SK-N-SH (cell line): ENCODE results near the gene ACO1. TPM values are rescaled to one million over a fixed set of nuclear protein-coding genes. Genes with fewer than 3 reads are reported as not detected.

Source experiments
- CTCF ChIA-PET: fragments of 300-600, 350-600 bp; formaldehyde crosslinking; extraction: SDS; loops from one replicate; lab custom pipeline; 2021; lab: Yijun Ruan, JAX
- POLR2A ChIA-PET: fragments of 350-600 bp; sonication (Branson Sonifier 250); formaldehyde crosslinking; extraction: SDS; loops from one replicate; lab custom pipeline; 2020; ENCODE audit warnings: antibody characterized with exemption, inconsistent platforms; lab: Yijun Ruan, JAX
- DNase-seq: peaks from one replicate; pipeline ENCODE4 v3.0.0; 2012
- H2AFZ ChIP-seq: fragments of 200-600 bp; sonication (generic); 2 replicates; pipeline ENCODE4 v1.8.1; 2016; ENCODE audit warnings: antibody characterized with exemption, mild to moderate bottlenecking, low read depth
- H3F3A ChIP-seq: fragments of 200-600 bp; sonication (generic); replicated peaks from 2 replicates; pipeline ENCODE3; 2016; ENCODE audit warnings: antibody characterized with exemption, mild to moderate bottlenecking; ENCODE audit not compliant: insufficient read depth
- H3K27ac ChIP-seq, 2 experiments: fragments of 200-500 bp in 1 of 2; fragments of 200-600 bp in 1 of 2; sonication (Bioruptor generic) in 1 of 2; sonication (generic), shearing (Covaris generic) in 1 of 2; 2 replicates each; pipeline versions ENCODE4 v1.5.1 to v1.6.1; 2014 to 2016; ENCODE audit warnings: low read depth in 2 of 2, inconsistent platforms in 1 of 2, low read length in 1 of 2, mild to moderate bottlenecking in 1 of 2, mixed read lengths in 1 of 2
- H3K27me3 ChIP-seq: fragments of 200-600 bp; sonication (generic), shearing (Covaris generic); 2 replicates; pipeline ENCODE4 v1.6.1; 2016; ENCODE audit warnings: mixed run types; ENCODE audit not compliant: insufficient read depth
- H3K36me3 ChIP-seq, 2 experiments: fragments of 200-500 bp in 1 of 2; fragments of 200-600 bp in 1 of 2; sonication (Bioruptor generic) in 1 of 2; sonication (generic) in 1 of 2; replicated peaks in 1 of 2; 2 replicates each; pipeline versions ENCODE3 to v1.5.1; 2014 to 2016; ENCODE audit warnings: low read length in 1 of 2, mild to moderate bottlenecking in 1 of 2; ENCODE audit not compliant: insufficient read depth in 2 of 2, control insufficient read depth in 1 of 2
- H3K4me1 ChIP-seq, 2 experiments: fragments of 200-500 bp in 1 of 2; fragments of 200-600 bp in 1 of 2; sonication (Bioruptor generic) in 1 of 2; sonication (generic), shearing (Covaris generic) in 1 of 2; 2 replicates each; pipeline versions ENCODE4 v1.5.1 to v1.6.1; 2014 to 2016; ENCODE audit warnings: low read depth in 1 of 2, low read length in 1 of 2, mixed run types in 1 of 2; ENCODE audit not compliant: insufficient read depth in 2 of 2, control insufficient read depth in 1 of 2
- H3K4me2 ChIP-seq: fragments of 200-600 bp; sonication (generic), shearing (Covaris generic); 2 replicates; pipeline ENCODE4 v1.6.1; 2017; ENCODE audit warnings: mixed run types
- H3K4me3 ChIP-seq, 2 experiments: fragments of 200-500 bp in 1 of 2; fragments of 200-600 bp in 1 of 2; sonication (Bioruptor generic) in 1 of 2; sonication (generic), shearing (Covaris generic) in 1 of 2; 2 replicates each; pipeline versions ENCODE4 v1.5.1 to v1.8.1; 2014 to 2016; ENCODE audit warnings: low read depth in 2 of 2, inconsistent platforms in 1 of 2, low read length in 1 of 2, mild to moderate bottlenecking in 1 of 2, mixed read lengths in 1 of 2, moderate library complexity in 1 of 2
- H3K79me2 ChIP-seq: fragments of 200-600 bp; sonication (generic); 2 replicates; pipeline ENCODE4 v1.8.1; 2017; ENCODE audit warnings: mild to moderate bottlenecking; ENCODE audit not compliant: insufficient read depth
- H3K9ac ChIP-seq: fragments of 200-600 bp; sonication (generic); 2 replicates; pipeline ENCODE4 v1.6.1; 2017; ENCODE audit warnings: mixed run types
- H3K9me2 ChIP-seq: fragments of 200-600 bp; sonication (generic); 2 replicates; pipeline ENCODE4 v1.6.1; 2017; ENCODE audit warnings: mixed run types
- H3K9me3 ChIP-seq: fragments of 200-600 bp; sonication (generic); 2 replicates; pipeline ENCODE4 v1.6.1; 2017; ENCODE audit warnings: mixed run types, mild to moderate bottlenecking, moderate library complexity
- H4K20me1 ChIP-seq: fragments of 200-600 bp; sonication (generic); 2 replicates; pipeline ENCODE4 v1.6.1; 2017; ENCODE audit warnings: mild to moderate bottlenecking, mixed run types; ENCODE audit not compliant: insufficient read depth
- CHD2 ChIP-seq: fragments of 150-350 bp; IDR thresholded peaks from 2 replicates; pipeline ENCODE4 v1.6.1; 2018; ENCODE audit warnings: low read length; ENCODE audit not compliant: partially characterized antibody
- ELF1 ChIP-seq: IDR thresholded peaks from 2 replicates; pipeline ENCODE4 v1.4.0; 2012
- EZH2phosphoT487 ChIP-seq: fragments of 200-600 bp; sonication (generic); IDR thresholded peaks from 2 replicates; pipeline ENCODE4 v1.6.1; 2017; ENCODE audit warnings: low read depth, mixed run types, mild to moderate bottlenecking, antibody characterized with exemption, moderate library complexity, borderline replicate concordance
- FOXJ3 ChIP-seq: sonication (generic); formaldehyde crosslinking; IDR thresholded peaks from 2 replicates; pipeline ENCODE4 v1.5.1; 2020; ENCODE audit warnings: mild to moderate bottlenecking, missing genetic modification reagents
- GABPA ChIP-seq: IDR thresholded peaks from 2 replicates; pipeline ENCODE4 v1.4.0; 2012; ENCODE audit warnings: low read depth, mild to moderate bottlenecking
- JUND ChIP-seq: IDR thresholded peaks from 2 replicates; pipeline ENCODE4 v1.4.0; 2012
- MEF2A ChIP-seq: IDR thresholded peaks from 2 replicates; pipeline ENCODE4 v1.4.0; 2012; ENCODE audit warnings: low read depth, borderline replicate concordance
- MXI1 ChIP-seq: IDR thresholded peaks from 2 replicates; pipeline ENCODE4 v1.6.1; 2012; ENCODE audit warnings: mild to moderate bottlenecking, low read depth, low read length, improper control_type of control experiment
- POLR2AphosphoS5 ChIP-seq: IDR thresholded peaks from 2 replicates; pipeline ENCODE4 v1.6.1; 2012; ENCODE audit warnings: low read depth, low read length
- RAD21 ChIP-seq: IDR thresholded peaks from 2 replicates; pipeline ENCODE4 v1.6.1; 2012; ENCODE audit warnings: mild to moderate bottlenecking, low read length
- SIN3A ChIP-seq: IDR thresholded peaks from 2 replicates; pipeline ENCODE4 v1.6.1; 2012; ENCODE audit warnings: low read depth, mild to moderate bottlenecking, low read length, moderate library complexity, borderline replicate concordance
- TAF1 ChIP-seq: IDR thresholded peaks from 2 replicates; pipeline ENCODE4 v1.6.1; 2012; ENCODE audit warnings: low read depth, mild to moderate bottlenecking, low read length, moderate library complexity, borderline replicate concordance
- TEAD4 ChIP-seq: IDR thresholded peaks from 2 replicates; pipeline ENCODE4 v1.4.0; 2012; ENCODE audit warnings: mild to moderate bottlenecking, borderline replicate concordance; ENCODE audit not compliant: insufficient read depth
- USF2 ChIP-seq: fragments of 150-350 bp; IDR thresholded peaks from 2 replicates; pipeline ENCODE4 v1.6.1; 2017; ENCODE audit warnings: antibody characterized with exemption, low read length, low read depth, borderline replicate concordance
- YY1 ChIP-seq: IDR thresholded peaks from 2 replicates; pipeline ENCODE4 v1.4.0; 2012; ENCODE audit warnings: low read depth, mild to moderate bottlenecking
- WGBS: methylation state at CpG from one replicate; pipeline ENCODE4 v1.1.6; 2017; ENCODE audit warnings: low lambda C conversion rate; 5-methylcytosine and 5-hydroxymethylcytosine counted together
- polyA plus RNA-seq, 3 experiments: library from polyadenylated mRNA; depleted of rRNA; stranded (reverse); fragments of >200 nt; gene quantifications; 2 replicates each; pipeline ENCODE4 v1.2.3, GENCODE V29; 2012
- TF ChIP-seq, protein P1 (sequence below): IDR thresholded peaks from 2 replicates; pipeline ENCODE4 v1.4.0; 2012; ENCODE audit warnings: low read depth, borderline replicate concordance
- TF ChIP-seq, protein P2 (sequence below): fragments of 150-350 bp; IDR thresholded peaks from 2 replicates; pipeline ENCODE4 v1.6.1; 2016; ENCODE audit warnings: mild to moderate bottlenecking, low read depth, low read length
- TF ChIP-seq, protein P3 (sequence below): fragments of 200-600 bp; sonication (generic); IDR thresholded peaks from 2 replicates; pipeline ENCODE4 v1.6.1; 2017; ENCODE audit warnings: antibody characterized with exemption, mild to moderate bottlenecking, moderate library complexity

ACO1 gene
- polyA plus RNA-seq, 1 of the 3 experiments (the other 2 are of a cell fraction): 25.4 TPM

DNA sequence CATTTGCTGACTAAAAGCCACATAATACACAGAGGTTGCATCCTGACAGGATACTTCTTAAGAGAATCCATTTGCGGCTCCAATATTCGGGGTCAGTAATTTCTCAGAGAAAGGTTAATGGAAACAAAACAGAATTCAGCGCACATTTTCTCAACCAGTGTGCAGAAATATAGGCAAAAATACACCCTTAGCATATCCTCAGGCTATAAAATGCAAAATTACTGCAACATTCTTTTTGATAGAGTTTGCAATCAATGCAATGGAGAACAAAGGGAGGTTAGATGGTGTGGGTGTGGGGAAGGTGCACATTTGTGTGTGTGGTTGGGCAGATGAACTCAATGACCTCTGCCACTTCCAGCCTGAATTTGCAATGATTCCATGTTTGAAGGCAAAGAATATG, 35.4 kb upstream of the ACO1 start:
- no peaks in the 10 kb centered on the region for H4K20me1 ChIP-seq
- H3K9me2 ChIP-seq: no peaks in the 10 kb centered on the region
- H3K79me2 ChIP-seq: no peaks in the 10 kb centered on the region
- 71% methylated on average over 3 of the region's 3 CpGs for WGBS
- no peak overlapping the region for H3K9ac ChIP-seq
- H3K36me3 ChIP-seq: no peaks in the 10 kb centered on the region
- no peak overlapping the region for H3K4me3 ChIP-seq
- H3K4me2 ChIP-seq: no peak overlapping the region
- no peaks in the 10 kb centered on the region for H3K27me3 ChIP-seq
- no peak for TF ChIP-seq SIN3A
- TF ChIP-seq TEAD4: no peak
- TF ChIP-seq ELF1: no peak
- TF ChIP-seq FOXJ3: no peak
- no peak for TF ChIP-seq MEF2A
- TF ChIP-seq JUND: no peak
- TF ChIP-seq YY1: no peak
- TF ChIP-seq, protein P1, sequence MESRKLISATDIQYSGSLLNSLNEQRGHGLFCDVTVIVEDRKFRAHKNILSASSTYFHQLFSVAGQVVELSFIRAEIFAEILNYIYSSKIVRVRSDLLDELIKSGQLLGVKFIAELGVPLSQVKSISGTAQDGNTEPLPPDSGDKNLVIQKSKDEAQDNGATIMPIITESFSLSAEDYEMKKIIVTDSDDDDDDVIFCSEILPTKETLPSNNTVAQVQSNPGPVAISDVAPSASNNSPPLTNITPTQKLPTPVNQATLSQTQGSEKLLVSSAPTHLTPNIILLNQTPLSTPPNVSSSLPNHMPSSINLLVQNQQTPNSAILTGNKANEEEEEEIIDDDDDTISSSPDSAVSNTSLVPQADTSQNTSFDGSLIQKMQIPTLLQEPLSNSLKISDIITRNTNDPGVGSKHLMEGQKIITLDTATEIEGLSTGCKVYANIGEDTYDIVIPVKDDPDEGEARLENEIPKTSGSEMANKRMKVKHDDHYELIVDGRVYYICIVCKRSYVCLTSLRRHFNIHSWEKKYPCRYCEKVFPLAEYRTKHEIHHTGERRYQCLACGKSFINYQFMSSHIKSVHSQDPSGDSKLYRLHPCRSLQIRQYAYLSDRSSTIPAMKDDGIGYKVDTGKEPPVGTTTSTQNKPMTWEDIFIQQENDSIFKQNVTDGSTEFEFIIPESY: no peak
- TF ChIP-seq CHD2: no peak
- no peak for TF ChIP-seq EZH2phosphoT487
- TF ChIP-seq USF2: no peak
- TF ChIP-seq GABPA: no peak
- TF ChIP-seq, protein P2, sequence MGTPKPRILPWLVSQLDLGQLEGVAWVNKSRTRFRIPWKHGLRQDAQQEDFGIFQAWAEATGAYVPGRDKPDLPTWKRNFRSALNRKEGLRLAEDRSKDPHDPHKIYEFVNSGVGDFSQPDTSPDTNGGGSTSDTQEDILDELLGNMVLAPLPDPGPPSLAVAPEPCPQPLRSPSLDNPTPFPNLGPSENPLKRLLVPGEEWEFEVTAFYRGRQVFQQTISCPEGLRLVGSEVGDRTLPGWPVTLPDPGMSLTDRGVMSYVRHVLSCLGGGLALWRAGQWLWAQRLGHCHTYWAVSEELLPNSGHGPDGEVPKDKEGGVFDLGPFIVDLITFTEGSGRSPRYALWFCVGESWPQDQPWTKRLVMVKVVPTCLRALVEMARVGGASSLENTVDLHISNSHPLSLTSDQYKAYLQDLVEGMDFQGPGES: no peak
- TF ChIP-seq RAD21: no peak
- TF ChIP-seq, protein P3, sequence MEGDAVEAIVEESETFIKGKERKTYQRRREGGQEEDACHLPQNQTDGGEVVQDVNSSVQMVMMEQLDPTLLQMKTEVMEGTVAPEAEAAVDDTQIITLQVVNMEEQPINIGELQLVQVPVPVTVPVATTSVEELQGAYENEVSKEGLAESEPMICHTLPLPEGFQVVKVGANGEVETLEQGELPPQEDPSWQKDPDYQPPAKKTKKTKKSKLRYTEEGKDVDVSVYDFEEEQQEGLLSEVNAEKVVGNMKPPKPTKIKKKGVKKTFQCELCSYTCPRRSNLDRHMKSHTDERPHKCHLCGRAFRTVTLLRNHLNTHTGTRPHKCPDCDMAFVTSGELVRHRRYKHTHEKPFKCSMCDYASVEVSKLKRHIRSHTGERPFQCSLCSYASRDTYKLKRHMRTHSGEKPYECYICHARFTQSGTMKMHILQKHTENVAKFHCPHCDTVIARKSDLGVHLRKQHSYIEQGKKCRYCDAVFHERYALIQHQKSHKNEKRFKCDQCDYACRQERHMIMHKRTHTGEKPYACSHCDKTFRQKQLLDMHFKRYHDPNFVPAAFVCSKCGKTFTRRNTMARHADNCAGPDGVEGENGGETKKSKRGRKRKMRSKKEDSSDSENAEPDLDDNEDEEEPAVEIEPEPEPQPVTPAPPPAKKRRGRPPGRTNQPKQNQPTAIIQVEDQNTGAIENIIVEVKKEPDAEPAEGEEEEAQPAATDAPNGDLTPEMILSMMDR: no peak
- TF ChIP-seq MXI1: no peak
- no peak for TF ChIP-seq POLR2AphosphoS5
- TF ChIP-seq TAF1: no peak
- no peaks in the 10 kb centered on the region for H3K9me3 ChIP-seq
- no peaks in the 10 kb centered on the region for H3F3A ChIP-seq
- no peak overlapping the region for H2AFZ ChIP-seq
- no peaks in the 10 kb centered on the region; a peak in 1 of 4 replicates for H3K4me1 ChIP-seq
- POLR2A ChIA-PET: no interaction called here
- DNase-seq: no peak
- CTCF ChIA-PET: interaction anchor here (1.5 kb wide), 1 partner anchor 97 kb away, joined by 4 read pairs; no protein-coding TSS in a partner anchor
- H3K27ac ChIP-seq: no peak overlapping the region
